IPS DF 6.9 (cell line): Measurements from ENCODE around the gene COL27A1.

Experiments used
- DNase-seq: peaks from one replicate; pipeline ENCODE4 v3.0.0-alpha.2; 2013; ENCODE audit warnings: low read depth, low spot score
- H3K27ac ChIP-seq: one replicate; pipeline ENCODE4 v1.5.1; 2013; ENCODE audit warnings: low read length, control low read depth
- H3K27me3 ChIP-seq: 2 replicates; pipeline ENCODE4 v1.6.1; 2013; ENCODE audit warnings: mild to moderate bottlenecking, low read length; ENCODE audit not compliant: control insufficient read depth, insufficient read depth
- H3K36me3 ChIP-seq: 2 replicates; pipeline ENCODE4 v1.6.1; 2013; ENCODE audit warnings: low read length; ENCODE audit not compliant: control insufficient read depth, insufficient read depth
- H3K4me1 ChIP-seq: 2 replicates; pipeline ENCODE4 v1.6.1; 2013; ENCODE audit warnings: low read length; ENCODE audit not compliant: control insufficient read depth, insufficient read depth
- H3K4me3 ChIP-seq: 2 replicates; pipeline ENCODE4 v1.5.1; 2013; ENCODE audit warnings: mild to moderate bottlenecking, low read length
- H3K9me3 ChIP-seq: 2 replicates; pipeline ENCODE4 v1.6.1; 2013; ENCODE audit warnings: low read length, inconsistent platforms; ENCODE audit not compliant: control insufficient read depth, insufficient read depth
- WGBS: extraction: QIAGEN DNeasy Blood & Tissue Kit; methylation state at CpG from one replicate; pipeline ENCODE4 v1.1.7; 2013; ENCODE audit warnings: mixed read lengths, missing lambda C conversion rate; ENCODE audit not compliant: insufficient read length, insufficient coverage; 5-methylcytosine and 5-hydroxymethylcytosine counted together

The COL27A1 gene

GRCh38 chr9:114288193-114289091 lies 133.1 kb downstream of the COL27A1 start:
- WGBS = no CpG with 5 or more reads among the region's 23 CpGs
- DNase-seq = no peak
- peaks cover 6% of the 10 kb centered on the region for H3K4me1 ChIP-seq

GRCh38 chr9:114289106-114289505 lies 133.8 kb downstream of the COL27A1 start:
- Histone ChIP-seq H3K27me3 (no peaks in the 10 kb centered on the region), H3K27ac (no peak overlapping the region), H3K36me3 (no peaks in the 10 kb centered on the region), H3K4me1 (peaks cover 6% of the 10 kb centered on the region), H3K9me3 (no peaks in the 10 kb centered on the region), H3K4me3 (no peak overlapping the region)
- no peak for DNase-seq
- no CpG with 5 or more reads among the region's 13 CpGs for WGBS

More at GRCh38 chr9:114288193-114289091, 133.1 kb downstream of the COL27A1 start:
- no peaks in the 10 kb centered on the region for H3K27me3 ChIP-seq
- no peak overlapping the region for H3K27ac ChIP-seq
- no peaks in the 10 kb centered on the region for H3K9me3 ChIP-seq
- H3K4me3 ChIP-seq = no peak overlapping the region
- H3K36me3 ChIP-seq = no peaks in the 10 kb centered on the region

DNA sequence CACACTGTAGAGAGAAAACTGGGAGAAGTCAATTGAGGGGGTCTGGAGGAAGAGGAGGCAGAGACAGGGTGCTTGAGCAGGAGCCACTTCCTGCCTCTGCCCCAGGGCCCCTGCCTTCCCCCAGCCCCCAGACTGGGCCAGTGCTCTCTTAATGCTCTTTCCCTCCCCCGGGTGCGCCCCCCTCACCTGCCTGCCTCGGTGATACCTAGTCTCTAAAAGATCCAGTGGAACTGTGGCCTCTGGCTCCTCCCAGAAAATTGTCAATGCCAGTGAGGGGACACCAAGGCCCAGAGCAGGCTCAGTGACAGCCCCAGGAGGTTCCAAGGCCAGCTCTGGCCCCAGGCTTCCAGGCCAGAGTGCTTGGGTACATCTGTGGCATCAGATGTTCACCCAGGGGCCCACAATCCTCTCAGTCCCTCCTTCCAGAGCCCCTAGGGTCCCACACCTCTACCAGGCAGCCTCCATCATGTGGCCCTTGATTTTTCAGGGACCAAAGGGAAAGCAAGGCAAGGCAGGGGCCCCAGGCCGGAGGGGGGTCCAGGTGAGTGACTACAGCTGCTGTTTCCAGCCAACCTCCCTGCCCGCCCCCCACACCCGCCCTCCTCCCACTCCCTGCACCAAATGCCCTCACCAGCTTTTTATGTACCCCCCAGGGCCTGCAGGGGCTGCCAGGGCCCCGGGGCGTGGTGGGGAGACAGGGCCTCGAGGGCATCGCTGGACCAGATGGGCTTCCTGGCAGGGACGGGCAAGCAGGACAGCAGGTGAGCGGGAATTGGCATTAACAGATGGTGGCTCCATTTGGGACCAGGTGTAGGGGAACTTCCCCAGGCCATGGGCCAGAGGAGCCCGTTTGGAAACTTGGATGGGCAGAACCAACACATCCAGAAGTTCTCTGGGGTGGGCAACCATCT lies 134.5 kb downstream of the COL27A1 start:
- Histone ChIP-seq H3K4me1 (peaks cover 6% of the 10 kb centered on the region), H3K9me3 (no peaks in the 10 kb centered on the region; the same call in 1 of the 2 replicates), H3K4me3 (no peak overlapping the region), H3K36me3 (no peaks in the 10 kb centered on the region), H3K27me3 (no peaks in the 10 kb centered on the region), H3K27ac (no peak overlapping the region)
- no CpG with 5 or more reads among the region's 13 CpGs for WGBS
- no peak for DNase-seq

DNA sequence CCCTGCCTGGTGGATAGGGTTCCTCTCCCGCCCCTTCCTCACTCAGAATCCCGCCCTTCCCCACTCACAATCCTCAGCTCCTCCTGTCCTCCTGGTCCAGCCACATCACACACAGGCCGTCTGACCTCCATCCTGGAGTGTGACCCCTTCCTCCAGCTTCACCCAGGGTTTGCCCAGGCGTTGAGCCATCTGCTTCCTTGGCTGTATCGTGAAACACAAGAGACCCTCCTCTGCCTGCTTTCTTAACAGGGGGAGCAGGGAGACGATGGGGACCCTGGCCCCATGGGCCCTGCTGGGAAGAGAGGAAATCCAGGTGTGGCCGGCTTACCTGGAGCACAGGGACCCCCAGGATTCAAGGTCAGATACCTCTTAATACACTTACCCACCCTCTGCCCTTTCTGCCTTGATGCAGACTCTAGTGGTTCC lies 135.2 kb downstream of the COL27A1 start:
- WGBS = no CpG with 5 or more reads among the region's 7 CpGs
- no peak for DNase-seq
- Histone ChIP-seq H3K4me1 (peaks cover 6% of the 10 kb centered on the region), H3K27ac (no peak overlapping the region), H3K36me3 (no peaks in the 10 kb centered on the region), H3K4me3 (no peak overlapping the region), H3K9me3 (no peaks in the 10 kb centered on the region; the same call in 1 of the 2 replicates), H3K27me3 (no peaks in the 10 kb centered on the region)

GRCh38 chr9:114291064-114291474 lies 135.7 kb downstream of the COL27A1 start:
- peak; percentile 64 for DNase-seq
- H3K4me3 ChIP-seq = no peak overlapping the region
- peaks cover 6% of the 10 kb centered on the region for H3K4me1 ChIP-seq
- no peaks in the 10 kb centered on the region for H3K36me3 ChIP-seq
- WGBS = no CpG with 5 or more reads among the region's 12 CpGs
- no peaks in the 10 kb centered on the region for H3K27me3 ChIP-seq
- H3K9me3 ChIP-seq = no peaks in the 10 kb centered on the region; the same call in 1 of the 2 replicates
- no peak overlapping the region for H3K27ac ChIP-seq

- Histone ChIP-seq H3K27me3 (no peaks in the 10 kb centered on the region), H3K4me1 (peaks cover 6% of the 10 kb centered on the region), H3K9me3 (no peaks in the 10 kb centered on the region; the same call in 1 of the 2 replicates), H3K27ac (no peak overlapping the region), H3K4me3 (no peak overlapping the region), H3K36me3 (no peaks in the 10 kb centered on the region)
- no CpG with 5 or more reads among the region's 11 CpGs for WGBS
- no peak for DNase-seq
Observed at GRCh38 chr9:114291886-114292590, 136.7 kb downstream of the COL27A1 start.

GRCh38 chr9:114294664-114295063 lies 139.3 kb downstream of the COL27A1 start:
- Histone ChIP-seq H3K9me3 (no peaks in the 10 kb centered on the region; the same call in 1 of the 2 replicates), H3K36me3 (no peaks in the 10 kb centered on the region), H3K4me1 (no peaks in the 10 kb centered on the region), H3K27me3 (no peaks in the 10 kb centered on the region), H3K4me3 (no peak overlapping the region), H3K27ac (no peak overlapping the region)
- DNase-seq = no peak

DNA sequence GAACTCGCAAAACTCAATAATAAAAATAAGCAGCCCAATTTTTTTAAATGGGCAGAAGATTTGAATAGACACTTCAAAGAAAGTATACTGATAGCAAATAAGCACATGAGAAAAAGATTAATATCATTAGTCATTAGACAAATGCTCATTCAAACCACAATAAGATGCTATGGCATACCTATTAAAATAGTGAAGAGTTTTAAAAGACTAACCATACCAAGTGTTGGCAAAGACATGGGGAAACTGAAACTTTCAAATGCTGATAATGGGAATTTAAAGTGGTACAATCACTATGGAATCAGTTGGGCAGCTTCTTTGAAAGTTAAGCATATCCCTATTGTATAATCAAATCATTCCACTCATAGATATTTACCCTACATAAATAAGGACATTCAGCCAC lies 141.0 kb downstream of the COL27A1 start:
- H3K27ac ChIP-seq = no peak overlapping the region

GRCh38 chr9:114299286-114300152 lies 144.2 kb downstream of the COL27A1 start:
- Histone ChIP-seq H3K4me1 (no peaks in the 10 kb centered on the region), H3K4me3 (no peak overlapping the region), H3K27ac (no peak overlapping the region), H3K27me3 (no peaks in the 10 kb centered on the region), H3K9me3 (no peaks in the 10 kb centered on the region; the same call in 1 of the 2 replicates), H3K36me3 (no peaks in the 10 kb centered on the region; the same call in 1 of the 2 replicates)
- DNase-seq = no peak
- no CpG with 5 or more reads among the region's 15 CpGs for WGBS

More for the DNA sequence above, 141.0 kb downstream of the COL27A1 start:
- Histone ChIP-seq H3K36me3 (no peaks in the 10 kb centered on the region; the same call in 1 of the 2 replicates), H3K4me1 (no peaks in the 10 kb centered on the region), H3K27me3 (no peaks in the 10 kb centered on the region), H3K4me3 (no peak overlapping the region), H3K9me3 (no peaks in the 10 kb centered on the region; the same call in 1 of the 2 replicates)
- WGBS = no CpG with 5 or more reads among the region's 1 CpG
- no peak for DNase-seq
